Loucy (cell line): ENCODE results near the gene IGFBP5.
A peak's percentile ranks its signal among the peaks of the same experiment; 100 is the strongest.

Source experiments
- H2AFZ ChIP-seq: fragments of 200-600 bp; sonication (generic); 2 replicates; pipeline ENCODE4 v1.6.0; 2016; ENCODE audit warnings: antibody characterized with exemption, mild to moderate bottlenecking, low read length, moderate library complexity
- H3F3A ChIP-seq: fragments of 200-600 bp; 2 replicates; pipeline ENCODE4 v1.6.0; 2016; ENCODE audit warnings: antibody characterized with exemption, low read depth, mild to moderate bottlenecking
- H3K27me3 ChIP-seq: fragments of 200-600 bp; sonication (generic); 2 replicates; pipeline ENCODE4 v1.6.1; 2014; ENCODE audit warnings: low read length, mild to moderate bottlenecking; ENCODE audit not compliant: insufficient read depth, poor library complexity, severe bottlenecking
- H3K36me3 ChIP-seq: fragments of 200-600 bp; sonication (generic); 2 replicates; pipeline ENCODE4 v1.6.1; 2016; ENCODE audit warnings: low read length; ENCODE audit not compliant: insufficient read depth
- H3K4me1 ChIP-seq: fragments of 200-600 bp; sonication (generic); 2 replicates; pipeline ENCODE4 v1.5.1; 2014; ENCODE audit warnings: low read length, mild to moderate bottlenecking; ENCODE audit not compliant: insufficient read depth, poor library complexity, severe bottlenecking
- H3K4me2 ChIP-seq: fragments of 200-600 bp; sonication (generic); 2 replicates; pipeline ENCODE4 v1.6.0; 2014; ENCODE audit warnings: antibody characterized with exemption, low read length, low read depth, mild to moderate bottlenecking; ENCODE audit not compliant: poor library complexity, severe bottlenecking
- H3K4me3 ChIP-seq: fragments of 200-600 bp; sonication (generic); 2 replicates; pipeline ENCODE4 v1.5.1; 2014; ENCODE audit warnings: low read length, mild to moderate bottlenecking, mixed read lengths; ENCODE audit not compliant: poor library complexity, severe bottlenecking
- H3K79me2 ChIP-seq: fragments of 200-600 bp; sonication (generic); 2 replicates; pipeline ENCODE4 v1.6.1; 2014; ENCODE audit warnings: low read length; ENCODE audit not compliant: insufficient read depth
- H3K9ac ChIP-seq: fragments of 200-600 bp; sonication (generic); 2 replicates; pipeline ENCODE4 v1.6.0; 2014; ENCODE audit warnings: mild to moderate bottlenecking, low read depth, low read length, moderate library complexity; ENCODE audit not compliant: poor library complexity, severe bottlenecking
- H3K9me2 ChIP-seq: fragments of 200-600 bp; sonication (generic); replicated peaks from 2 replicates; pipeline ENCODE4 v1.6.1; 2016; ENCODE audit warnings: low read depth, low read length, mixed read lengths
- H3K9me3 ChIP-seq: fragments of 200-600 bp; sonication (generic); 2 replicates; pipeline ENCODE4 v1.6.1; 2014; ENCODE audit warnings: mild to moderate bottlenecking, antibody characterized with exemption, low read length, low read depth; ENCODE audit not compliant: insufficient read depth
- H4K20me1 ChIP-seq: fragments of 200-600 bp; sonication (generic); 2 replicates; pipeline ENCODE4 v1.6.0; 2014; ENCODE audit warnings: antibody characterized with exemption, low read length, mild to moderate bottlenecking; ENCODE audit not compliant: insufficient read depth, poor library complexity, severe bottlenecking
- CTCF ChIP-seq: fragments of 200-600 bp; sonication (generic); conservative IDR thresholded peaks from 2 replicates; pipeline ENCODE4 v1.5.1; 2014; ENCODE audit warnings: mild to moderate bottlenecking, antibody characterized with exemption, low read length
- EZH2phosphoT487 ChIP-seq: fragments of 200-600 bp; IDR thresholded peaks from 2 replicates; pipeline ENCODE4 v1.6.1; 2018; ENCODE audit warnings: antibody characterized with exemption, mild to moderate bottlenecking, moderate library complexity, borderline replicate concordance

Gene IGFBP5

GRCh38 chr2:216698895-216699294 is 3.5 kb upstream of the IGFBP5 start:
- no peaks in the 10 kb centered on the region for H3K9me2 ChIP-seq
- H3F3A ChIP-seq = peaks cover 3% of the 10 kb centered on the region; the same call in 1 of the 2 replicates
- peak; percentile 82 for TF ChIP-seq CTCF
- no peak for TF ChIP-seq EZH2phosphoT487
- peaks cover 18% of the 10 kb centered on the region for H3K4me1 ChIP-seq
- H2AFZ ChIP-seq = no peak overlapping the region
- no peak overlapping the region for H3K9ac ChIP-seq
- no peaks in the 10 kb centered on the region for H3K36me3 ChIP-seq
- H3K9me3 ChIP-seq = no peaks in the 10 kb centered on the region
- no peak overlapping the region for H3K4me2 ChIP-seq
- H3K79me2 ChIP-seq = no peaks in the 10 kb centered on the region
- H3K27me3 ChIP-seq = peaks cover 9% of the 10 kb centered on the region
- no peak overlapping the region for H3K4me3 ChIP-seq
- no peaks in the 10 kb centered on the region for H4K20me1 ChIP-seq

GRCh38 chr2:216698293-216698692 is 2.9 kb upstream of the IGFBP5 start:
- H3K79me2 ChIP-seq = no peaks in the 10 kb centered on the region
- H3K9me2 ChIP-seq = no peaks in the 10 kb centered on the region
- no peak overlapping the region for H3K9ac ChIP-seq
- peaks cover 24% of the 10 kb centered on the region for H3K4me1 ChIP-seq
- H2AFZ ChIP-seq = no peak overlapping the region
- H3K27me3 ChIP-seq = peaks cover 9% of the 10 kb centered on the region
- H3K4me3 ChIP-seq = no peak overlapping the region
- no peak overlapping the region for H3K4me2 ChIP-seq
- no peaks in the 10 kb centered on the region for H4K20me1 ChIP-seq
- no peaks in the 10 kb centered on the region for H3K9me3 ChIP-seq
- H3F3A ChIP-seq = peaks cover 3% of the 10 kb centered on the region; the same call in 1 of the 2 replicates
- no peaks in the 10 kb centered on the region for H3K36me3 ChIP-seq
- TF ChIP-seq EZH2phosphoT487 = no peak
- no peak for TF ChIP-seq CTCF

DNA sequence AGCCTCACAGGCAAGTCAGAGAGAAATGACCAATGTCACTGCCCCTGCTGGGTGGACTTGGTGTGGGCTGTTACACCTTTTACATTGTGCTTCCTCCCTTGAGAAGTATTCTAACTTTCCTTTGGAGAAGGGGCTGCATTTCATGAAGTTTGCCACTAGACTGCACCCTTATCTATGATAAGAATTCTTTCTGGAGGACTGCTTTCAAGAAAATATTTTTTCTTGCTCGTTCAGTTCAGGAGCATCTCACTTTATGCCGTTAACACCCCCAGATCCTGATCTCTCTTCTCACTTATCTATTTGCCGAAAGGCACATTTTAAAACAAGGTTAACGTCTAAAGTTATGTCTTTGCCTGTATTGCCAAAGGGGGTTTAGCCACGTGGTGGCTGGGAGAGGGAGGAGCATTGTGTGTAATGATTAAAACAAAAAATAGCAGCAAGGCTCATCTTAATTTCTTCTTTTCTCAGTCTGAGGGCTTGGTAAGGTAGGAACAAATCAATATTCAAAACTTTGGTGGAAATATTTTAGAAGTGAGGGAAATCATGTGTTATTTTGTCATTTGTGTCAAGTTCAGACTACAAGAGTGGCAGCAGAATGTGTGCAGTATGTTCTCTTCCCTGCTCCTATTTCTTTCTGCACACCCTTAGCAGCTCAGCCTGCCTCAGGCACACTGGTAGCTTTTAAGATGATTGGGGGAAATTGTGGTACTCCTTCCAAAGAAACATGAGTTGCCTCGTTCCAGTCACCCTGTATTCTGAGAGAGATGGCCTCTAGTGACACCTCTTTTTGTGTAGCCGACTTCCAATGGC is 1.6 kb upstream of the IGFBP5 start:
- H3K9ac ChIP-seq = no peak overlapping the region
- H3K4me2 ChIP-seq = peak overlapping the region; percentile 89
- H3K4me1 ChIP-seq = peaks cover 33% of the 10 kb centered on the region
- peaks cover 9% of the 10 kb centered on the region for H3K27me3 ChIP-seq
- H3K9me2 ChIP-seq = no peaks in the 10 kb centered on the region
- no peaks in the 10 kb centered on the region for H3K36me3 ChIP-seq
- peak overlapping the region; percentile 82 for H2AFZ ChIP-seq
- no peaks in the 10 kb centered on the region for H4K20me1 ChIP-seq
- TF ChIP-seq CTCF = peak; percentile 78
- TF ChIP-seq EZH2phosphoT487 = no peak
- peak overlapping the region; percentile 9 for H3K4me3 ChIP-seq
- no peaks in the 10 kb centered on the region for H3K79me2 ChIP-seq
- peaks cover 3% of the 10 kb centered on the region; the same call in 1 of the 2 replicates for H3F3A ChIP-seq
- no peaks in the 10 kb centered on the region for H3K9me3 ChIP-seq
